Activated CD8-positive, alpha-beta memory T cell treated with anti-CD3 and anti-CD28 coated beads, Interleukin-2, amount 10 ng/mL, durations not matched to agents 7 days and 5 days (primary cell): ENCODE measurements around the gene SLC35F1. TPM values are rescaled to one million over a fixed set of nuclear protein-coding genes. Genes with fewer than 3 reads are reported as not detected.

Source experiments
- ATAC-seq: fragments of 150-1000 bp; cut with Tn5 transposase; one replicate; pipeline ENCODE4 v1.10.0; 2021; ENCODE audit warnings: moderate library complexity
- CTCF ChIA-PET: fragments of 350-600 bp; sonication (Branson Sonifier 250); formaldehyde crosslinking; loops from one replicate; lab custom pipeline; 2021; ENCODE audit warnings: antibody characterized with exemption; lab: Charles Lee
- DNase-seq: peaks from one replicate; pipeline ENCODE4 v3.0.0-alpha.2; 2020
- H3K27ac Mint-ChIP-seq: one replicate; pipeline ENCODE4 v1.8.0; 2021; ENCODE audit warnings: mild to moderate bottlenecking, mixed read lengths
- H3K27me3 Mint-ChIP-seq: one replicate; pipeline ENCODE4 v1.8.0; 2021; ENCODE audit warnings: mixed read lengths
- H3K36me3 Mint-ChIP-seq: one replicate; pipeline ENCODE4 v1.8.0; 2021; ENCODE audit warnings: mild to moderate bottlenecking, mixed read lengths
- H3K4me1 Mint-ChIP-seq: one replicate; pipeline ENCODE4 v1.8.0; 2021; ENCODE audit warnings: mixed read lengths
- H3K4me3 Mint-ChIP-seq: one replicate; pipeline ENCODE4 v1.8.0; 2021; ENCODE audit warnings: mild to moderate bottlenecking, moderate library complexity, mixed read lengths
- H3K9me3 Mint-ChIP-seq: one replicate; pipeline ENCODE4 v1.8.0; 2022; ENCODE audit warnings: low read depth, mixed read lengths
- total RNA-seq, 2 experiments: library from RNA; stranded (reverse); gene quantifications; one replicate each; pipeline ENCODE4 v1.2.3, GENCODE V29; 2021

The SLC35F1 gene
- total RNA-seq, 2 experiments from 2014 or later: not detected

- Mint-ChIP-seq H3K9me3 (peaks cover 4% of the 10 kb centered on the region), H3K36me3 (no peaks in the 10 kb centered on the region), H3K27me3 (peaks cover 4% of the 10 kb centered on the region), H3K27ac (no peak overlapping the region), H3K4me1 (no peaks in the 10 kb centered on the region), H3K4me3 (no peak overlapping the region)
- ATAC-seq (no peak), DNase-seq (no peak)
- CTCF ChIA-PET: no interaction called here
Observed at GRCh38 chr6:118174071-118174470, 267.0 kb downstream of the SLC35F1 start.

GRCh38 chr6:118177720-118178119 lies 270.7 kb downstream of the SLC35F1 start:
- peaks cover 4% of the 10 kb centered on the region for H3K9me3 Mint-ChIP-seq
- CTCF ChIA-PET: no interaction called here
- no peak overlapping the region for H3K4me3 Mint-ChIP-seq
- H3K27me3 Mint-ChIP-seq: peaks cover 19% of the 10 kb centered on the region
- no peaks in the 10 kb centered on the region for H3K4me1 Mint-ChIP-seq
- no peak for DNase-seq
- ATAC-seq: no peak
- no peaks in the 10 kb centered on the region for H3K36me3 Mint-ChIP-seq
- H3K27ac Mint-ChIP-seq: no peak overlapping the region

GRCh38 chr6:118179048-118179447 lies 272.0 kb downstream of the SLC35F1 start:
- CTCF ChIA-PET: no interaction called here
- H3K4me1 Mint-ChIP-seq: no peaks in the 10 kb centered on the region

GRCh38 chr6:118186672-118187567 lies 279.9 kb downstream of the SLC35F1 start:
- no peak for ATAC-seq
- H3K4me1 Mint-ChIP-seq: peaks cover 23% of the 10 kb centered on the region
- H3K27ac Mint-ChIP-seq: peak overlapping the region; percentile 9
- CTCF ChIA-PET: no interaction called here
- no peak for DNase-seq
- H3K4me3 Mint-ChIP-seq: no peak overlapping the region
- no peaks in the 10 kb centered on the region for H3K9me3 Mint-ChIP-seq
- no peaks in the 10 kb centered on the region for H3K27me3 Mint-ChIP-seq
- no peaks in the 10 kb centered on the region for H3K36me3 Mint-ChIP-seq

More at GRCh38 chr6:118179048-118179447, 272.0 kb downstream of the SLC35F1 start:
- ATAC-seq (no peak), DNase-seq (no peak)
- no peak overlapping the region for H3K4me3 Mint-ChIP-seq
- no peak overlapping the region for H3K27ac Mint-ChIP-seq
- H3K27me3 Mint-ChIP-seq: peaks cover 18% of the 10 kb centered on the region
- peaks cover 3% of the 10 kb centered on the region for H3K9me3 Mint-ChIP-seq
- no peaks in the 10 kb centered on the region for H3K36me3 Mint-ChIP-seq

GRCh38 chr6:118187568-118188164 lies 280.6 kb downstream of the SLC35F1 start:
- ATAC-seq (no peak), DNase-seq (no peak)
- Mint-ChIP-seq H3K9me3 (no peaks in the 10 kb centered on the region), H3K4me3 (no peak overlapping the region), H3K36me3 (no peaks in the 10 kb centered on the region), H3K4me1 (peaks cover 23% of the 10 kb centered on the region), H3K27ac (no peak overlapping the region), H3K27me3 (no peaks in the 10 kb centered on the region)
- CTCF ChIA-PET: no interaction called here

- no peaks in the 10 kb centered on the region for H3K9me3 Mint-ChIP-seq
- no peak for ATAC-seq
- no peak overlapping the region for H3K27ac Mint-ChIP-seq
Observed at GRCh38 chr6:118188561-118188960, 281.5 kb downstream of the SLC35F1 start.

GRCh38 chr6:118197539-118197938 lies 290.5 kb downstream of the SLC35F1 start:
- no peak overlapping the region for H3K4me3 Mint-ChIP-seq
- no peak overlapping the region for H3K27ac Mint-ChIP-seq
- H3K27me3 Mint-ChIP-seq: no peaks in the 10 kb centered on the region
- no peaks in the 10 kb centered on the region for H3K36me3 Mint-ChIP-seq
- ATAC-seq (no peak), DNase-seq (no peak)
- H3K4me1 Mint-ChIP-seq: no peaks in the 10 kb centered on the region
- H3K9me3 Mint-ChIP-seq: no peaks in the 10 kb centered on the region
- CTCF ChIA-PET: no interaction called here

More at GRCh38 chr6:118188561-118188960, 281.5 kb downstream of the SLC35F1 start:
- H3K27me3 Mint-ChIP-seq: no peaks in the 10 kb centered on the region
- CTCF ChIA-PET: no interaction called here
- H3K4me3 Mint-ChIP-seq: no peak overlapping the region
- DNase-seq: no peak
- peaks cover 23% of the 10 kb centered on the region for H3K4me1 Mint-ChIP-seq
- H3K36me3 Mint-ChIP-seq: no peaks in the 10 kb centered on the region

- Mint-ChIP-seq H3K4me1 (no peaks in the 10 kb centered on the region), H3K27ac (no peak overlapping the region), H3K27me3 (no peaks in the 10 kb centered on the region), H3K36me3 (no peaks in the 10 kb centered on the region), H3K4me3 (no peak overlapping the region), H3K9me3 (no peaks in the 10 kb centered on the region)
- CTCF ChIA-PET: no interaction called here
- DNase-seq (no peak), ATAC-seq (no peak)
Observed at GRCh38 chr6:118198746-118199145, 291.7 kb downstream of the SLC35F1 start.

GRCh38 chr6:118200160-118200559 lies 293.1 kb downstream of the SLC35F1 start:
- Mint-ChIP-seq H3K4me1 (no peaks in the 10 kb centered on the region), H3K9me3 (no peaks in the 10 kb centered on the region), H3K27ac (no peak overlapping the region), H3K4me3 (no peak overlapping the region), H3K27me3 (no peaks in the 10 kb centered on the region), H3K36me3 (no peaks in the 10 kb centered on the region)
- CTCF ChIA-PET: no interaction called here
- ATAC-seq (no peak), DNase-seq (no peak)

- Mint-ChIP-seq H3K4me1 (no peaks in the 10 kb centered on the region), H3K36me3 (no peaks in the 10 kb centered on the region), H3K4me3 (no peak overlapping the region), H3K27ac (no peak overlapping the region), H3K9me3 (no peaks in the 10 kb centered on the region), H3K27me3 (no peaks in the 10 kb centered on the region)
- no peak for DNase-seq
- CTCF ChIA-PET: no interaction called here
- no peak for ATAC-seq
Observed at GRCh38 chr6:118202517-118202916, 295.5 kb downstream of the SLC35F1 start.

GRCh38 chr6:118203545-118203944 lies 296.5 kb downstream of the SLC35F1 start:
- Mint-ChIP-seq H3K27me3 (no peaks in the 10 kb centered on the region), H3K4me1 (no peaks in the 10 kb centered on the region), H3K36me3 (no peaks in the 10 kb centered on the region), H3K27ac (no peak overlapping the region), H3K4me3 (no peak overlapping the region), H3K9me3 (no peaks in the 10 kb centered on the region)
- CTCF ChIA-PET: no interaction called here
- no peak for ATAC-seq
- no peak for DNase-seq

- H3K27me3 Mint-ChIP-seq: no peaks in the 10 kb centered on the region
- no peak overlapping the region for H3K27ac Mint-ChIP-seq
- ATAC-seq (no peak), DNase-seq (no peak)
- H3K4me3 Mint-ChIP-seq: no peak overlapping the region
- no peaks in the 10 kb centered on the region for H3K36me3 Mint-ChIP-seq
- H3K4me1 Mint-ChIP-seq: no peaks in the 10 kb centered on the region
- H3K9me3 Mint-ChIP-seq: no peaks in the 10 kb centered on the region
- CTCF ChIA-PET: no interaction called here
Observed at GRCh38 chr6:118206221-118206620, 299.2 kb downstream of the SLC35F1 start.

GRCh38 chr6:118207947-118208346 lies 300.9 kb downstream of the SLC35F1 start:
- CTCF ChIA-PET: no interaction called here
- H3K27ac Mint-ChIP-seq: no peak overlapping the region
- no peak for DNase-seq
- no peaks in the 10 kb centered on the region for H3K4me1 Mint-ChIP-seq
- H3K27me3 Mint-ChIP-seq: no peaks in the 10 kb centered on the region
- no peak overlapping the region for H3K4me3 Mint-ChIP-seq
- no peaks in the 10 kb centered on the region for H3K36me3 Mint-ChIP-seq
- H3K9me3 Mint-ChIP-seq: no peaks in the 10 kb centered on the region
- ATAC-seq: no peak
